ENCODE results near the gene PARD3B.

GRCh38 chr2:204794624-204795023 lies 249.3 kb downstream of the PARD3B start:
- no peak for TF ChIP-seq POLR2A (IDR thresholded peaks at IDR 0.05)
- TF ChIP-seq CTCF (IDR thresholded peaks at IDR 0.05), result no peak

Measured in lower leg skin (tissue), 3 donors.